Neural cell (in vitro differentiated cells): ENCODE data around the gene ARID1B. TPM values are rescaled to one million over a fixed set of nuclear protein-coding genes. Genes with fewer than 3 reads are reported as not detected.

Source experiments
- H2AFZ ChIP-seq: fragments of 200-600, 300-800 bp; sonication (generic), shearing (Covaris generic); 2 replicates; pipeline ENCODE4 v1.6.0; 2014; ENCODE audit warnings: low read depth, mild to moderate bottlenecking, antibody characterized with exemption, low read length, moderate library complexity
- H3F3A ChIP-seq: fragments of 200-600 bp; shearing (Covaris generic); 2 replicates; pipeline ENCODE4 v1.6.1; 2016; ENCODE audit warnings: mild to moderate bottlenecking, moderate library complexity, mixed read lengths, antibody characterized with exemption, low read length; ENCODE audit not compliant: insufficient read depth, poor library complexity, severe bottlenecking
- H3K27ac ChIP-seq: fragments of 200-600, 300-800 bp; sonication (generic), shearing (Covaris generic); 2 replicates; pipeline ENCODE4 v1.5.1; 2014; ENCODE audit warnings: mild to moderate bottlenecking, low read length, moderate library complexity
- H3K27me3 ChIP-seq: fragments of 300-800, 200-600 bp; sonication (generic), shearing (Covaris generic); 2 replicates; pipeline ENCODE4 v1.6.0; 2014; ENCODE audit warnings: mild to moderate bottlenecking, low read depth, low read length, moderate library complexity; ENCODE audit not compliant: insufficient read depth
- H3K36me3 ChIP-seq: fragments of 300-800, 200-600 bp; sonication (generic), shearing (Covaris generic); 2 replicates; pipeline ENCODE4 v1.5.1; 2014; ENCODE audit warnings: mild to moderate bottlenecking, antibody characterized with exemption, low read length, moderate library complexity; ENCODE audit not compliant: insufficient read depth
- H3K4me2 ChIP-seq: fragments of 300-800, 200-600 bp; sonication (generic), shearing (Covaris generic); 2 replicates; pipeline ENCODE4 v1.6.0; 2014; ENCODE audit warnings: mild to moderate bottlenecking, low read length
- H3K4me3 ChIP-seq: fragments of 300-800, 200-600 bp; sonication (generic), shearing (Covaris generic); 2 replicates; pipeline ENCODE4 v1.5.1; 2014; ENCODE audit warnings: mild to moderate bottlenecking, low read length, moderate library complexity
- H3K79me2 ChIP-seq: fragments of 200-600 bp; shearing (Covaris generic); replicated peaks from 2 replicates; pipeline ENCODE4 v1.6.0; 2014; ENCODE audit warnings: mild to moderate bottlenecking, low read length, moderate library complexity; ENCODE audit not compliant: insufficient read depth
- H3K9ac ChIP-seq: fragments of 300-800, 200-600 bp; sonication (generic), shearing (Covaris generic); 2 replicates; pipeline ENCODE4 v1.6.1; 2016; ENCODE audit warnings: mild to moderate bottlenecking, low read length, mixed read lengths
- H3K9me2 ChIP-seq: fragments of 200-600 bp; shearing (Covaris generic); 2 replicates; pipeline ENCODE4 v1.6.1; 2016; ENCODE audit warnings: mild to moderate bottlenecking, low read length, mixed read lengths; ENCODE audit not compliant: insufficient read depth
- H3K9me3 ChIP-seq: fragments of 200-600, 300-800 bp; sonication (generic), shearing (Covaris generic); 2 replicates; pipeline ENCODE4 v1.6.1; 2016; ENCODE audit warnings: mild to moderate bottlenecking, mixed run types, low read length, moderate library complexity, mixed read lengths
- H4K20me1 ChIP-seq: fragments of 200-600 bp; shearing (Covaris generic); 2 replicates; pipeline ENCODE4 v1.6.1; 2016; ENCODE audit warnings: mild to moderate bottlenecking, mixed run types; ENCODE audit not compliant: insufficient read depth
- EP300 ChIP-seq: fragments of 450-650 bp; conservative IDR thresholded peaks from 2 replicates; pipeline ENCODE4 v1.6.1; 2014; ENCODE audit warnings: antibody characterized with exemption, mild to moderate bottlenecking, moderate library complexity; ENCODE audit not compliant: poor library complexity, severe bottlenecking
- EZH2 ChIP-seq: fragments of 200-600, 300-800 bp; shearing (Covaris generic), sonication (generic); IDR thresholded peaks from 2 replicates; pipeline ENCODE4 v1.6.1; 2014; ENCODE audit warnings: antibody characterized with exemption, low read length, borderline replicate concordance, mild to moderate bottlenecking; ENCODE audit not compliant: insufficient read depth, poor library complexity, severe bottlenecking
- MXI1 ChIP-seq: fragments of 450-650 bp; conservative IDR thresholded peaks from 2 replicates; pipeline ENCODE4 v1.6.1; 2014; ENCODE audit warnings: antibody characterized with exemption, mild to moderate bottlenecking; ENCODE audit not compliant: poor library complexity, severe bottlenecking
- POLR2AphosphoS5 ChIP-seq: IDR thresholded peaks from 2 replicates; pipeline ENCODE4 v1.6.1; 2012
- RAD21 ChIP-seq: fragments of 450-650 bp; conservative IDR thresholded peaks from 2 replicates; pipeline ENCODE4 v1.6.1; 2014; ENCODE audit warnings: antibody characterized with exemption, mild to moderate bottlenecking, moderate library complexity
- SMC3 ChIP-seq: fragments of 450-650 bp; conservative IDR thresholded peaks from 2 replicates; pipeline ENCODE4 v1.6.1; 2014; ENCODE audit warnings: antibody characterized with exemption, mild to moderate bottlenecking, moderate library complexity; ENCODE audit not compliant: poor library complexity
- TAF1 ChIP-seq: IDR thresholded peaks from 2 replicates; pipeline ENCODE4 v1.6.1; 2012; ENCODE audit warnings: low read depth
- polyA plus RNA-seq: library from polyadenylated mRNA; depleted of rRNA; stranded (reverse); fragments of >200 nt; gene quantifications from 2 replicates; pipeline ENCODE4 v1.2.3, GENCODE V29; 2014
- TF ChIP-seq, protein P1 (sequence below): fragments of 450-650 bp; IDR thresholded peaks from 2 replicates; pipeline ENCODE4 v1.5.1; 2014; ENCODE audit warnings: antibody characterized with exemption, mild to moderate bottlenecking, moderate library complexity; ENCODE audit not compliant: poor library complexity, severe bottlenecking
- TF ChIP-seq, protein P2 (sequence below): IDR thresholded peaks from 2 replicates; pipeline ENCODE4 v1.6.1; 2012; ENCODE audit warnings: borderline replicate concordance

Gene ARID1B
- polyA plus RNA-seq, 1 donor from 2014 or later: 35.0 TPM

DNA sequence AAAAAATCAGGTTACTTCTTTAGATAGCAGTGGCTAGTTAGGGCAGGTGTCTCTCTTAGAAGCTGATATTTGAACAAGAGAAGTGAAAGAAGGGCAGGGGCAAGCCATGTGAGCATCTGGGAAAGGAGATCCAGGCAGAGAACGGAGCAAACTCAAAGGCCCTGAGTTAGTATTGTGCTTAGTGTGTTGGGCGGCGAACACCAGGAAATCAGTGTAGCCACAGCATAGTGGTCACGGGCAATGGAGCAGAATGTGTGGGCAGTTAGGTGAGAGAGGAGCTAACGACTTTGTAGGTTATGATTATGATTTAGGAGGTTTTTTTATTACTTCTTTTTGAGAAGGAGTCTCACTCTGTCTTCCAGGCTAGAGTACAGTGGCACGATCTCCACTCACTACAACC lies 316.9 kb downstream of the ARID1B start:
- H3K9me3 ChIP-seq: no peaks in the 10 kb centered on the region
- no peaks in the 10 kb centered on the region for H4K20me1 ChIP-seq
- H3K36me3 ChIP-seq: no peaks in the 10 kb centered on the region
- TF ChIP-seq, protein P1, sequence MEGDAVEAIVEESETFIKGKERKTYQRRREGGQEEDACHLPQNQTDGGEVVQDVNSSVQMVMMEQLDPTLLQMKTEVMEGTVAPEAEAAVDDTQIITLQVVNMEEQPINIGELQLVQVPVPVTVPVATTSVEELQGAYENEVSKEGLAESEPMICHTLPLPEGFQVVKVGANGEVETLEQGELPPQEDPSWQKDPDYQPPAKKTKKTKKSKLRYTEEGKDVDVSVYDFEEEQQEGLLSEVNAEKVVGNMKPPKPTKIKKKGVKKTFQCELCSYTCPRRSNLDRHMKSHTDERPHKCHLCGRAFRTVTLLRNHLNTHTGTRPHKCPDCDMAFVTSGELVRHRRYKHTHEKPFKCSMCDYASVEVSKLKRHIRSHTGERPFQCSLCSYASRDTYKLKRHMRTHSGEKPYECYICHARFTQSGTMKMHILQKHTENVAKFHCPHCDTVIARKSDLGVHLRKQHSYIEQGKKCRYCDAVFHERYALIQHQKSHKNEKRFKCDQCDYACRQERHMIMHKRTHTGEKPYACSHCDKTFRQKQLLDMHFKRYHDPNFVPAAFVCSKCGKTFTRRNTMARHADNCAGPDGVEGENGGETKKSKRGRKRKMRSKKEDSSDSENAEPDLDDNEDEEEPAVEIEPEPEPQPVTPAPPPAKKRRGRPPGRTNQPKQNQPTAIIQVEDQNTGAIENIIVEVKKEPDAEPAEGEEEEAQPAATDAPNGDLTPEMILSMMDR: no peak
- TF ChIP-seq MXI1: no peak
- TF ChIP-seq RAD21: no peak
- no peak overlapping the region for H3K27ac ChIP-seq
- H3F3A ChIP-seq: no peaks in the 10 kb centered on the region
- no peak overlapping the region for H3K4me3 ChIP-seq
- no peak overlapping the region for H3K4me2 ChIP-seq
- no peaks in the 10 kb centered on the region for H3K27me3 ChIP-seq
- peaks cover 4% of the 10 kb centered on the region for H3K79me2 ChIP-seq
- H2AFZ ChIP-seq: no peak overlapping the region
- no peaks in the 10 kb centered on the region for H3K9me2 ChIP-seq
- H3K9ac ChIP-seq: no peak overlapping the region

DNA sequence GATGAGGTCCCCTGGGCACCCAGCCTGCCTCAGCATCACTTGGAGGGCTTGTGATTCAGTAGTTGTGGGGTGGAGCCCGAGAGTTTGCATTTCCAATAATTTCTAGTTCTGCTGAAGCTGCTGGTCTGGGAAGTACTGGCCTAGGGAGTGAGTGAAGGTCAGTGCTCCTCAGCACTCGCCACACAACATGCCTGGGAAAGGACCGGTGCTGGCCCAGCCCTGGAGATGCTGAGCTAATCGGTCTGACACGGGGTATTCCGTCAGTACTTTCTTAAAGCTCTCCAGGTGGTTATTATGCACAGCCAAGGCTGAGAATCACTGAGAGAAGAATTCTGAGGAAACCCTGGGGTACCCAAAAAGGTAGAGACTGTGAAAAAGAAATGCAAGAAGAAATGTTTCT lies 317.9 kb downstream of the ARID1B start:
- TF ChIP-seq MXI1 (no peak), POLR2AphosphoS5 (no peak), RAD21 (no peak), TAF1 (no peak)
- Histone ChIP-seq H3K27ac (no peak overlapping the region), H3K9me3 (no peaks in the 10 kb centered on the region), H3K27me3 (no peaks in the 10 kb centered on the region), H3K36me3 (no peaks in the 10 kb centered on the region), H3K9ac (no peak overlapping the region), H3K4me2 (no peak overlapping the region), H3F3A (no peaks in the 10 kb centered on the region), H3K4me3 (no peak overlapping the region), H3K9me2 (no peaks in the 10 kb centered on the region), H2AFZ (no peak overlapping the region), H3K79me2 (peaks cover 4% of the 10 kb centered on the region), H4K20me1 (no peaks in the 10 kb centered on the region)

DNA sequence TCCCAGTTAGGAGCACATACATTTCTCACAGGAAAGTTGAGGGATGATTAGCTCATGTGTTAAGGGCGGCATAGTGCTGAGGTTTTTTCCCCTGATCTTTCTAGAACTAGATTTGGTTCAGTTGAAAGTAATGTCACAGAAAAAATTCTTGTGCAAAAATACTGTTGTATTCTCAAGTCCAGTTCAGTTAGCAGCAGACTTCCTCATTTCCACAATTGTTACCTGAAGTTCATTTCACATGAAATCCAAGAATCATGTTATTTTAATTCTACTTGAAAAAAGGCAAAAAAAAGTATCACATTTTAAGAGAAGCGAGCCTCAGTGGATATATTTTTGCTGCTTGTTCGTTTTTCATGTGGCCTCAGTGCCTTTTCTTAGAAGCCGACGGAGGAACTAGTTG lies 318.4 kb downstream of the ARID1B start:
- Histone ChIP-seq H3F3A (no peaks in the 10 kb centered on the region), H3K4me3 (no peak overlapping the region), H4K20me1 (no peaks in the 10 kb centered on the region), H2AFZ (no peak overlapping the region), H3K9me2 (no peaks in the 10 kb centered on the region), H3K4me2 (no peak overlapping the region), H3K36me3 (no peaks in the 10 kb centered on the region), H3K9me3 (no peaks in the 10 kb centered on the region), H3K79me2 (peaks cover 4% of the 10 kb centered on the region), H3K27ac (no peak overlapping the region), H3K9ac (no peak overlapping the region), H3K27me3 (no peaks in the 10 kb centered on the region)
- TF ChIP-seq EP300 (no peak), POLR2AphosphoS5 (no peak), EZH2 (no peak), TAF1 (no peak), MXI1 (no peak), SMC3 (no peak), RAD21 (no peak)
- TF ChIP-seq, protein P2, sequence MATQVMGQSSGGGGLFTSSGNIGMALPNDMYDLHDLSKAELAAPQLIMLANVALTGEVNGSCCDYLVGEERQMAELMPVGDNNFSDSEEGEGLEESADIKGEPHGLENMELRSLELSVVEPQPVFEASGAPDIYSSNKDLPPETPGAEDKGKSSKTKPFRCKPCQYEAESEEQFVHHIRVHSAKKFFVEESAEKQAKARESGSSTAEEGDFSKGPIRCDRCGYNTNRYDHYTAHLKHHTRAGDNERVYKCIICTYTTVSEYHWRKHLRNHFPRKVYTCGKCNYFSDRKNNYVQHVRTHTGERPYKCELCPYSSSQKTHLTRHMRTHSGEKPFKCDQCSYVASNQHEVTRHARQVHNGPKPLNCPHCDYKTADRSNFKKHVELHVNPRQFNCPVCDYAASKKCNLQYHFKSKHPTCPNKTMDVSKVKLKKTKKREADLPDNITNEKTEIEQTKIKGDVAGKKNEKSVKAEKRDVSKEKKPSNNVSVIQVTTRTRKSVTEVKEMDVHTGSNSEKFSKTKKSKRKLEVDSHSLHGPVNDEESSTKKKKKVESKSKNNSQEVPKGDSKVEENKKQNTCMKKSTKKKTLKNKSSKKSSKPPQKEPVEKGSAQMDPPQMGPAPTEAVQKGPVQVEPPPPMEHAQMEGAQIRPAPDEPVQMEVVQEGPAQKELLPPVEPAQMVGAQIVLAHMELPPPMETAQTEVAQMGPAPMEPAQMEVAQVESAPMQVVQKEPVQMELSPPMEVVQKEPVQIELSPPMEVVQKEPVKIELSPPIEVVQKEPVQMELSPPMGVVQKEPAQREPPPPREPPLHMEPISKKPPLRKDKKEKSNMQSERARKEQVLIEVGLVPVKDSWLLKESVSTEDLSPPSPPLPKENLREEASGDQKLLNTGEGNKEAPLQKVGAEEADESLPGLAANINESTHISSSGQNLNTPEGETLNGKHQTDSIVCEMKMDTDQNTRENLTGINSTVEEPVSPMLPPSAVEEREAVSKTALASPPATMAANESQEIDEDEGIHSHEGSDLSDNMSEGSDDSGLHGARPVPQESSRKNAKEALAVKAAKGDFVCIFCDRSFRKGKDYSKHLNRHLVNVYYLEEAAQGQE: no peak
- TF ChIP-seq, protein P1: no peak
